TTC549 (cell line): Measurements from ENCODE around the gene CDCA4.

ENCODE experiments used
- FAIRE-seq: peaks from 2 replicates; lab custom pipeline; 2012; peaks lifted over from hg19 to GRCh38; lab: Jason Lieb, UNC

Gene CDCA4

GRCh38 chr14:104974146-104974541 is 46.7 kb downstream of the CDCA4 start:
- no peak for FAIRE-seq

- no peak for FAIRE-seq
Measured at GRCh38 chr14:104973385-104974145, 47.3 kb downstream of the CDCA4 start.

- FAIRE-seq = no peak
Measured at GRCh38 chr14:104973135-104973384, 47.8 kb downstream of the CDCA4 start.

GRCh38 chr14:104972301-104973134 is 48.4 kb downstream of the CDCA4 start:
- FAIRE-seq = no peak

GRCh38 chr14:104971447-104972240 is 49.2 kb downstream of the CDCA4 start:
- no peak for FAIRE-seq

- FAIRE-seq = no peak
Measured at GRCh38 chr14:104970231-104971068, 50.4 kb downstream of the CDCA4 start.

GRCh38 chr14:104969741-104970230 is 51.1 kb downstream of the CDCA4 start:
- FAIRE-seq = no peak

- no peak for FAIRE-seq
Measured at GRCh38 chr14:104968541-104969401, 52.1 kb downstream of the CDCA4 start.

GRCh38 chr14:104968153-104968527 is 52.7 kb downstream of the CDCA4 start:
- FAIRE-seq = no peak

GRCh38 chr14:104967386-104968152 is 53.3 kb downstream of the CDCA4 start:
- FAIRE-seq = no peak

- FAIRE-seq = no peak
Measured at GRCh38 chr14:104966981-104967385, 53.9 kb downstream of the CDCA4 start.

- no peak for FAIRE-seq
Measured at GRCh38 chr14:104966261-104966865, 54.5 kb downstream of the CDCA4 start.

GRCh38 chr14:104965561-104966231 is 55.2 kb downstream of the CDCA4 start:
- FAIRE-seq = no peak

- FAIRE-seq = no peak
Measured at GRCh38 chr14:104964546-104964945, 56.3 kb downstream of the CDCA4 start.
